DND-41 (cell line): ENCODE data around the gene MMP14.
"Not testable (repeated sequence)": the region's sequence is repeated elsewhere in the genome, so short reads cannot be mapped to it uniquely, and the experiment has no call there.

Experiments
- ATAC-seq: fragments of 200-7000 bp; cut with Tn5 transposase; 3 replicates; pipeline ENCODE4 v1.9.1; 2021; ENCODE audit warnings: low read depth; ENCODE audit not compliant: insufficient read depth
- DNase-seq: peaks from one replicate; pipeline ENCODE4 v3.0.0-alpha.2; 2020
- H2AFZ ChIP-seq: 2 replicates; pipeline ENCODE4 v1.6.0; 2012; ENCODE audit warnings: low read depth, low read length
- H3K27ac ChIP-seq: 2 replicates; pipeline ENCODE4 v1.5.1; 2012; ENCODE audit warnings: low read length, inconsistent platforms
- H3K27me3 ChIP-seq: fragments of 200-600 bp; sonication (generic); 2 replicates; pipeline ENCODE4 v1.6.0; 2012; ENCODE audit warnings: low read length, mild to moderate bottlenecking, inconsistent platforms; ENCODE audit not compliant: insufficient read depth, poor library complexity
- H3K36me3 ChIP-seq: 2 replicates; pipeline ENCODE4 v1.5.1; 2012; ENCODE audit warnings: low read length, inconsistent platforms; ENCODE audit not compliant: insufficient read depth
- H3K4me1 ChIP-seq: 2 replicates; pipeline ENCODE4 v1.5.1; 2012; ENCODE audit warnings: mild to moderate bottlenecking, low read length; ENCODE audit not compliant: insufficient read depth
- H3K4me2 ChIP-seq: 2 replicates; pipeline ENCODE4 v1.6.0; 2012; ENCODE audit warnings: mild to moderate bottlenecking, moderate library complexity, low read length, inconsistent platforms; ENCODE audit not compliant: insufficient read depth
- H3K4me3 ChIP-seq, 2 experiments: fragments of 200-600 bp in 1 of 2; shearing (Covaris generic) in 1 of 2; 2 replicates each; pipeline ENCODE4 v1.5.1; 2012 to 2016; ENCODE audit warnings: inconsistent platforms in 2 of 2, low read length in 2 of 2, mild to moderate bottlenecking in 2 of 2, low read depth in 1 of 2, moderate library complexity in 1 of 2
- H3K79me2 ChIP-seq: 2 replicates; pipeline ENCODE4 v1.6.0; 2012; ENCODE audit warnings: low read length, inconsistent platforms; ENCODE audit not compliant: insufficient read depth
- H3K9ac ChIP-seq: 2 replicates; pipeline ENCODE4 v1.6.0; 2012; ENCODE audit warnings: low read depth, mild to moderate bottlenecking, inconsistent platforms, low read length, moderate library complexity
- H3K9me3 ChIP-seq: 2 replicates; pipeline ENCODE4 v1.5.1; 2012; ENCODE audit warnings: low read length, moderate library complexity, mild to moderate bottlenecking, inconsistent platforms; ENCODE audit not compliant: insufficient read depth, severe bottlenecking
- H4K20me1 ChIP-seq: 2 replicates; pipeline ENCODE4 v1.6.0; 2012; ENCODE audit warnings: low read length; ENCODE audit not compliant: insufficient read depth
- CTCF ChIP-seq: IDR thresholded peaks from 2 replicates; pipeline ENCODE4 v1.5.1; 2012; ENCODE audit warnings: borderline replicate concordance, low read length, moderate library complexity, mild to moderate bottlenecking; ENCODE audit not compliant: poor library complexity, severe bottlenecking; ENCODE audit errors: extremely low read depth
- EZH2 ChIP-seq: IDR thresholded peaks from 3 replicates; pipeline ENCODE4 v1.6.1; 2012; ENCODE audit warnings: borderline replicate concordance, low read depth, mild to moderate bottlenecking, moderate library complexity, low read length, inconsistent platforms; ENCODE audit not compliant: severe bottlenecking

MMP14 gene

GRCh38 chr14:22792158-22792557 lies 44.2 kb upstream of the MMP14 start:
- Histone ChIP-seq H3K36me3 (no peaks in the 10 kb centered on the region), H3K4me1 (no peaks in the 10 kb centered on the region), H4K20me1 (no peaks in the 10 kb centered on the region), H2AFZ (no peak overlapping the region), H3K27ac (no peak overlapping the region), H3K27me3 (peaks cover 7% of the 10 kb centered on the region), H3K79me2 (no peaks in the 10 kb centered on the region), H3K4me2 (no peak overlapping the region), H3K4me3 (no peak overlapping the region), H3K9ac (no peak overlapping the region), H3K9me3 (no peaks in the 10 kb centered on the region)
- ATAC-seq (no peak), DNase-seq (no peak)
- TF ChIP-seq EZH2: no peak
- TF ChIP-seq CTCF: no peak

- H3K4me2 ChIP-seq, ATAC-seq, H3K9ac ChIP-seq: not testable (repeated sequence)
These were observed 42.8 kb upstream of the MMP14 start for GRCh38 chr14:22793550-22793949.

GRCh38 chr14:22793976-22794375 lies 42.4 kb upstream of the MMP14 start:
- Histone ChIP-seq H3K27me3 (peaks cover 13% of the 10 kb centered on the region), H3K9ac (no peak overlapping the region), H3K9me3 (no peaks in the 10 kb centered on the region), H2AFZ (no peak overlapping the region), H3K27ac (no peak overlapping the region), H3K4me2 (no peak overlapping the region), H3K36me3 (no peaks in the 10 kb centered on the region), H3K4me3 (no peak overlapping the region), H4K20me1 (no peaks in the 10 kb centered on the region), H3K4me1 (no peaks in the 10 kb centered on the region), H3K79me2 (no peaks in the 10 kb centered on the region)
- DNase-seq (no peak), ATAC-seq (no peak)
- TF ChIP-seq CTCF (no peak), EZH2 (no peak)

More at GRCh38 chr14:22793550-22793949, 42.8 kb upstream of the MMP14 start:
- H3K36me3 ChIP-seq, H4K20me1 ChIP-seq, H3K27ac ChIP-seq, H2AFZ ChIP-seq, H3K9me3 ChIP-seq, DNase-seq, H3K4me1 ChIP-seq, H3K27me3 ChIP-seq, H3K4me3 ChIP-seq, H3K79me2 ChIP-seq: not testable (repeated sequence)

GRCh38 chr14:22794551-22794951 lies 41.8 kb upstream of the MMP14 start:
- Histone ChIP-seq H3K79me2 (no peaks in the 10 kb centered on the region), H2AFZ (no peak overlapping the region), H3K27ac (no peak overlapping the region), H3K27me3 (peaks cover 16% of the 10 kb centered on the region), H3K9me3 (no peaks in the 10 kb centered on the region), H4K20me1 (no peaks in the 10 kb centered on the region), H3K4me2 (no peak overlapping the region), H3K4me3 (no peak overlapping the region), H3K9ac (no peak overlapping the region), H3K36me3 (no peaks in the 10 kb centered on the region), H3K4me1 (no peaks in the 10 kb centered on the region)
- no peak for TF ChIP-seq CTCF
- no peak for TF ChIP-seq EZH2
- DNase-seq (no peak), ATAC-seq (no peak)
